Measurements from ENCODE around the gene NKX1-1. TPM values are rescaled to one million over a fixed set of nuclear protein-coding genes. Genes with fewer than 3 reads are reported as not detected.
"Not testable (repeated sequence)": the region's sequence is repeated elsewhere in the genome, so short reads cannot be mapped to it uniquely, and the experiment has no call there.

The NKX1-1 gene
- total RNA-seq: not detected
- long read RNA-seq, donor 1: 0 reads
- long read RNA-seq, donor 2: 0 reads

GRCh38 chr4:1406394-1406980, at the start of gene NKX1-1:
NKX1-1 (minus strand) TSS chr4:1406442; CDS start chr4:1406442, 0 bp downstream.
- DNase-seq (ENCODE audit: low spot score): peak; percentile 71
- intact Hi-C loops (cut with DNase I): no loop called here

GRCh38 chr4:1453731-1454130, 47.5 kb upstream of the NKX1-1 start:
- intact Hi-C loops (cut with DNase I): no loop called here
- DNase-seq (ENCODE audit: low spot score): no peak

GRCh38 chr4:1452431-1453051, 46.3 kb upstream of the NKX1-1 start:
- DNase-seq (ENCODE audit: low spot score): no peak
- intact Hi-C loops (cut with DNase I): no loop called here

GRCh38 chr4:1451752-1452122, 45.5 kb upstream of the NKX1-1 start:
- peak; percentile 64 for DNase-seq (ENCODE audit: low spot score)
- intact Hi-C loops (cut with DNase I): no loop called here

GRCh38 chr4:1451106-1451751, 45.0 kb upstream of the NKX1-1 start:
- intact Hi-C loops (cut with DNase I): no loop called here
- peak; percentile 53 for DNase-seq (ENCODE audit: low spot score)

- intact Hi-C loops (cut with DNase I): no loop called here
These were observed 43.8 kb upstream of the NKX1-1 start for GRCh38 chr4:1449833-1450741.

GRCh38 chr4:1449475-1449832, 43.2 kb upstream of the NKX1-1 start:
- DNase-seq (ENCODE audit: low spot score): peak; percentile 74
- intact Hi-C loops (cut with DNase I): no loop called here

More at GRCh38 chr4:1449833-1450741, 43.8 kb upstream of the NKX1-1 start:
- peak; percentile 62 for DNase-seq (ENCODE audit: low spot score)

- intact Hi-C loops (cut with DNase I): no loop called here
- peak; percentile 77 for DNase-seq (ENCODE audit: low spot score)
These were observed 42.6 kb upstream of the NKX1-1 start for GRCh38 chr4:1448589-1449420.

GRCh38 chr4:1447676-1448588, 41.7 kb upstream of the NKX1-1 start:
- intact Hi-C loops (cut with DNase I): no loop called here
- DNase-seq (ENCODE audit: low spot score): no peak

GRCh38 chr4:1446502-1447386, 40.5 kb upstream of the NKX1-1 start:
- peak; percentile 77 for DNase-seq (ENCODE audit: low spot score)
- intact Hi-C loops (cut with DNase I): no loop called here

- DNase-seq (ENCODE audit: low spot score): no peak
- intact Hi-C loops (cut with DNase I): no loop called here
These were observed 39.6 kb upstream of the NKX1-1 start for GRCh38 chr4:1445716-1446445.

- intact Hi-C loops (cut with DNase I); DNase-seq (ENCODE audit: low spot score): not testable (repeated sequence)
These were observed 37.5 kb upstream of the NKX1-1 start for GRCh38 chr4:1443688-1444172.

- no peak for DNase-seq (ENCODE audit: low spot score)
- intact Hi-C loops (cut with DNase I): no loop called here
These were observed 20.8 kb upstream of the NKX1-1 start for GRCh38 chr4:1427010-1427409.

- intact Hi-C loops (cut with DNase I): no loop called here
- no peak for DNase-seq (ENCODE audit: low spot score)
These were observed 15.4 kb upstream of the NKX1-1 start for GRCh38 chr4:1421657-1422056.

- DNase-seq (ENCODE audit: low spot score): peak; percentile 19
- intact Hi-C loops (cut with DNase I): no loop called here
These were observed 13.5 kb upstream of the NKX1-1 start for GRCh38 chr4:1419708-1420107.
